CD4-positive, alpha-beta T cell (primary cell): ENCODE results near the gene MINAR2. TPM values are rescaled to one million over a fixed set of nuclear protein-coding genes. Genes with fewer than 3 reads are reported as not detected.

Experiments
- ATAC-seq: fragments of 200-7000 bp; cut with Tn5 transposase; one replicate; pipeline ENCODE4 v1.10.0; 2022; ENCODE audit warnings: mild to moderate bottlenecking; ENCODE audit not compliant: poor library complexity
- CTCF ChIA-PET: fragments of 350-600 bp; sonication (Branson Sonifier 250); formaldehyde crosslinking; loops from one replicate; lab custom pipeline; 2021; ENCODE audit warnings: antibody characterized with exemption, inconsistent platforms; lab: Charles Lee
- POLR2A ChIA-PET: fragments of 350-600 bp; sonication (Branson Sonifier 250); formaldehyde crosslinking; loops from one replicate; lab custom pipeline; 2021; ENCODE audit warnings: antibody characterized with exemption, inconsistent platforms; lab: Charles Lee
- DNase-seq, 14 experiments: peaks; one replicate each; pipeline ENCODE4 v3.0.0-alpha.2; 2013 to 2020; ENCODE audit warnings: mixed read lengths in 2 of 14
- H3K27ac ChIP-seq, 2 donors: one replicate each; pipeline versions ENCODE4 v1.5.1 to v1.7.0; 2013; ENCODE audit warnings: low read length in 2 of 2, low read depth in 1 of 2, mild to moderate bottlenecking in 1 of 2
- H3K27me3 ChIP-seq, 2 experiments: 1 replicate in 1 of 2; 2 replicates in 1 of 2; pipeline versions ENCODE4 v1.6.1 to v1.7.0; 2013; ENCODE audit warnings: low read length in 2 of 2, control low read depth in 1 of 2, mild to moderate bottlenecking in 1 of 2, moderate library complexity in 1 of 2; ENCODE audit not compliant: insufficient read depth in 2 of 2, control insufficient read depth in 1 of 2
- H3K36me3 ChIP-seq: one replicate; pipeline ENCODE4 v1.6.1; 2013; ENCODE audit warnings: low read length, control low read depth; ENCODE audit not compliant: insufficient read depth
- H3K4me1 ChIP-seq: one replicate; pipeline ENCODE4 v1.6.1; 2013; ENCODE audit warnings: low read length, control low read depth; ENCODE audit not compliant: insufficient read depth
- H3K4me3 ChIP-seq: one replicate; pipeline ENCODE4 v1.5.1; 2013; ENCODE audit warnings: mild to moderate bottlenecking, low read length, moderate library complexity
- H3K9me3 ChIP-seq, 2 experiments: 1 replicate in 1 of 2; 2 replicates in 1 of 2; pipeline versions ENCODE4 v1.6.1 to v1.7.0; 2013; ENCODE audit warnings: low read length in 2 of 2, mild to moderate bottlenecking in 2 of 2, control low read depth in 1 of 2, moderate library complexity in 1 of 2; ENCODE audit not compliant: control insufficient read depth in 1 of 2, insufficient read depth in 1 of 2
- H3K27ac Mint-ChIP-seq: one replicate; pipeline ENCODE4 v1.8.0; 2020; ENCODE audit warnings: mixed read lengths
- H3K27me3 Mint-ChIP-seq: one replicate; pipeline ENCODE4 v1.8.0; 2021; ENCODE audit warnings: mixed read lengths
- H3K36me3 Mint-ChIP-seq: one replicate; pipeline ENCODE4 v1.8.0; 2021; ENCODE audit warnings: low read depth, mixed read lengths
- H3K4me1 Mint-ChIP-seq: one replicate; pipeline ENCODE4 v1.8.0; 2021; ENCODE audit warnings: low read depth, mixed read lengths
- H3K4me3 Mint-ChIP-seq: one replicate; pipeline ENCODE4 v1.8.0; 2020; ENCODE audit warnings: mild to moderate bottlenecking, mixed read lengths
- H3K9me3 Mint-ChIP-seq: one replicate; pipeline ENCODE4 v1.8.0; 2020; ENCODE audit warnings: mixed read lengths
- CTCF ChIP-seq: fragments of 200-600 bp; IDR thresholded peaks from one replicate; pipeline ENCODE4 v1.8.0; 2022; ENCODE audit warnings: antibody characterized with exemption, mild to moderate bottlenecking
- intact Hi-C, 2 experiments: fragments of 100-400 bp; cut with DNase I in 1 of 2; cut with micrococcal nuclease in 1 of 2; formaldehyde crosslinking; loops; one replicate each; pipeline versions ENCODE4 v1.15.1 to v1.9.0; 2023 to 2025; cut with DNase I, micrococcal nuclease
- total RNA-seq, 174 experiments: library from RNA in 2 of 174; stranded (reverse) in 2 of 174; gene quantifications; one replicate each; pipeline ENCODE4 v1.2.3 and lab custom pipeline; 2021 to 2026

MINAR2 gene
- total RNA-seq, 2 experiments from 2014 or later, result not detected

- TF ChIP-seq CTCF, result no peak
- Mint-ChIP-seq H3K27ac (no peak overlapping the region), H3K4me3 (no peak overlapping the region), H3K27me3 (no peaks in the 10 kb centered on the region), H3K36me3 (no peaks in the 10 kb centered on the region), H3K4me1 (no peaks in the 10 kb centered on the region), H3K9me3 (no peaks in the 10 kb centered on the region)
- Histone ChIP-seq H3K27me3 (no peaks in the 10 kb centered on the region), H3K4me3 (no peak overlapping the region), H3K4me1 (no peaks in the 10 kb centered on the region), H3K9me3 (no peaks in the 10 kb centered on the region), H3K27ac (no peak overlapping the region), H3K36me3 (no peaks in the 10 kb centered on the region)
- intact Hi-C loops, result no loop called here
- no peak for ATAC-seq
- POLR2A ChIA-PET, result no interaction called here
- no peak for DNase-seq
- CTCF ChIA-PET, result no interaction called here
Measured at GRCh38 chr5:129724222-129724621, 23.7 kb upstream of the MINAR2 start.

DNA sequence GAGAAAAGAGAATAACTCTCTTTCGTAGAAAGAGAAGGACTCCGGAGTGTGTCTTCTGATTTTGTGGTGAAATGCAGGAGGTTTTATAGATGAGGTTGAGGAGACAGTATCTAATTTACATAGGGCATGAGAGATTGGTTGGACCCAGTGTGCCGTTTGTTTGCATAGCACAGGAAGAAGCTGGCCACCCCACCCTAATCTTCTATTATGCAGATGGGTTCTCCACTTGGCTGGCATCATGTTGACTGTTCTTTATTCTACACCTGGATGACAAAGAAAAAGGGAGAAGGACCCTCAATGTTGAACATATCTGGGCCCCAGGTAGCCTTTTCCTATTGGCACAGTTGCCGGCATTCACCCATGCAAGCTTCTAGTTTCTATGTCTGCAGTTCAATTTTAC, 23.2 kb upstream of the MINAR2 start:
- DNase-seq (no peak), ATAC-seq (no peak)
- Histone ChIP-seq H3K27ac (no peak overlapping the region), H3K27me3 (no peaks in the 10 kb centered on the region), H3K4me3 (no peak overlapping the region), H3K9me3 (no peaks in the 10 kb centered on the region), H3K36me3 (no peaks in the 10 kb centered on the region), H3K4me1 (no peaks in the 10 kb centered on the region)
- TF ChIP-seq CTCF, result no peak
- intact Hi-C loops, result no loop called here
- no peak overlapping the region for H3K27ac Mint-ChIP-seq
- H3K27me3 Mint-ChIP-seq, result no peaks in the 10 kb centered on the region
- no peak overlapping the region for H3K4me3 Mint-ChIP-seq
- ChIA-PET POLR2A (no interaction called here), CTCF (no interaction called here)
- no peaks in the 10 kb centered on the region for H3K36me3 Mint-ChIP-seq
- H3K9me3 Mint-ChIP-seq, result no peaks in the 10 kb centered on the region
- no peaks in the 10 kb centered on the region for H3K4me1 Mint-ChIP-seq

DNA sequence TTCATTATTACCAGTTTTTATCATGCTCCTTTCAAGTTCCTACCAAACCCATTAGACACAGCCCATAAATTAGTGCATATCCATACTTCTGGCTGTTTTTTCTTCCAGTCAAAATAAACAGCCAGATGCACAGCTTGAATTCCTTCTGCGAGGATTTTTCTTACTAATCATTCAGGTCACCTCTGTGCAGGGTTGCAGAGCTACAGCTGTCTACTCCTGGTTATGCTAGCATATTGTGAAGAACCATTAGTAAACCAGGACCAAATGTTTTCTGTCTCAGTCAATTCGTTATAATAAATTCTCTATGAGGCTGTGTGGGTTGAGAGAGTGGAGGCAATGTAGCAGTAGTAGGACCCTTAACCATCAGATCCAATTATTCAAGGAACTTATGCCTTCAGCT, 8.1 kb upstream of the MINAR2 start:
- H3K9me3 ChIP-seq, result no peaks in the 10 kb centered on the region
- intact Hi-C loops, result no loop called here
- H3K4me1 ChIP-seq, result no peaks in the 10 kb centered on the region
- no peak overlapping the region for H3K27ac Mint-ChIP-seq
- H3K9me3 Mint-ChIP-seq, result no peaks in the 10 kb centered on the region
- no peaks in the 10 kb centered on the region for H3K36me3 ChIP-seq
- H3K4me3 Mint-ChIP-seq, result no peak overlapping the region
- no peaks in the 10 kb centered on the region for H3K4me1 Mint-ChIP-seq
- H3K27me3 ChIP-seq, result no peaks in the 10 kb centered on the region
- ATAC-seq (no peak), DNase-seq (no peak)
- no peak overlapping the region for H3K27ac ChIP-seq
- no peak overlapping the region for H3K4me3 ChIP-seq
- POLR2A ChIA-PET, result no interaction called here
- no peaks in the 10 kb centered on the region for H3K36me3 Mint-ChIP-seq
- no peaks in the 10 kb centered on the region for H3K27me3 Mint-ChIP-seq
- TF ChIP-seq CTCF, result no peak
- CTCF ChIA-PET, result no interaction called here
